ENCODE results near the gene TMEM181. TPM values are rescaled to one million over a fixed set of nuclear protein-coding genes. Genes with fewer than 3 reads are reported as not detected.

TMEM181 gene
- total and polyA plus RNA-seq, 2 donors (not counting 1 experiment from before 2014, with no cell fraction given): 35.6 to 36.0 TPM

- no peaks in the 10 kb centered on the region for H3K9me3 ChIP-seq (ENCODE audit: control insufficient read depth, insufficient read depth, low read depth, low read length)
- no peaks in the 10 kb centered on the region for H3K27me3 ChIP-seq (ENCODE audit: control insufficient read depth, insufficient read depth, low read length)
- no peak overlapping the region for H3K4me2 ChIP-seq (ENCODE audit: extremely low read depth, insufficient read depth, low read length)
- TF ChIP-seq EZH2 (IDR thresholded peaks at IDR 0.05; ENCODE audit: low read length, missing control alignments) (no peak), CTCF (conservative IDR thresholded peaks at IDR 0.05 in 1 of 2, IDR thresholded peaks at IDR 0.05 in 1 of 2; ENCODE audit: low read depth in 1 of 2, low read length in 2 of 2) (no peak)
- no peak overlapping the region for H3K9ac ChIP-seq (ENCODE audit: insufficient read depth, low read length)
- no peak overlapping the region for H2AFZ ChIP-seq (ENCODE audit: low read length)
- H3K27ac ChIP-seq (ENCODE audit: insufficient read depth, low read length): no peak overlapping the region
- H3K36me3 ChIP-seq (ENCODE audit: control insufficient read depth, insufficient read depth, low read length): no peaks in the 10 kb centered on the region
- no peak for DNase-seq (ENCODE audit: low read depth in 2 of 2)
- peaks cover 10% of the 10 kb centered on the region for H3K4me1 ChIP-seq (ENCODE audit: control insufficient read depth, extremely low read depth, insufficient read depth, low read length)
- H3K79me2 ChIP-seq (ENCODE audit: control insufficient read depth, insufficient read depth, low read length): peaks cover 80% of the 10 kb centered on the region
- no peak overlapping the region for H3K4me3 ChIP-seq (replicated peaks in 1 of 4; ENCODE audit: control extremely low read depth in 1 of 4, insufficient read depth in 1 of 4, low read depth in 3 of 4, low read length in 4 of 4)
- peaks cover 9% of the 10 kb centered on the region for H4K20me1 ChIP-seq (ENCODE audit: control insufficient read depth, extremely low read depth, insufficient read depth, low read length)
Measured at GRCh38 chr6:158564243-158565121, 4.6 kb downstream of the TMEM181 start.

- Histone ChIP-seq H3K9ac (ENCODE audit: insufficient read depth, low read length) (no peak overlapping the region), H3K4me1 (ENCODE audit: control insufficient read depth, extremely low read depth, insufficient read depth, low read length) (peaks cover 10% of the 10 kb centered on the region), H3K79me2 (ENCODE audit: control insufficient read depth, insufficient read depth, low read length) (peaks cover 81% of the 10 kb centered on the region), H4K20me1 (ENCODE audit: control insufficient read depth, extremely low read depth, insufficient read depth, low read length) (peaks cover 9% of the 10 kb centered on the region), H3K9me3 (ENCODE audit: control insufficient read depth, insufficient read depth, low read depth, low read length) (no peaks in the 10 kb centered on the region), H3K27ac (ENCODE audit: insufficient read depth, low read length) (no peak overlapping the region), H3K27me3 (ENCODE audit: control insufficient read depth, insufficient read depth, low read length) (no peaks in the 10 kb centered on the region), H3K4me2 (ENCODE audit: extremely low read depth, insufficient read depth, low read length) (no peak overlapping the region), H3K4me3 (replicated peaks in 1 of 4; ENCODE audit: control extremely low read depth in 1 of 4, insufficient read depth in 1 of 4, low read depth in 3 of 4, low read length in 4 of 4) (no peak overlapping the region), H2AFZ (ENCODE audit: low read length) (no peak overlapping the region), H3K36me3 (ENCODE audit: control insufficient read depth, insufficient read depth, low read length) (no peaks in the 10 kb centered on the region)
- no peak for DNase-seq (ENCODE audit: low read depth in 2 of 2)
- no peak for TF ChIP-seq CTCF (conservative IDR thresholded peaks at IDR 0.05 in 1 of 2, IDR thresholded peaks at IDR 0.05 in 1 of 2; ENCODE audit: low read depth in 1 of 2, low read length in 2 of 2)
- TF ChIP-seq EZH2 (IDR thresholded peaks at IDR 0.05; ENCODE audit: low read length, missing control alignments): no peak
Measured at GRCh38 chr6:158565122-158565429, 5.2 kb downstream of the TMEM181 start.

GRCh38 chr6:158565482-158566040, 5.7 kb downstream of the TMEM181 start:
- Histone ChIP-seq H3K4me2 (ENCODE audit: extremely low read depth, insufficient read depth, low read length) (no peak overlapping the region), H3K9me3 (ENCODE audit: control insufficient read depth, insufficient read depth, low read depth, low read length) (no peaks in the 10 kb centered on the region), H2AFZ (ENCODE audit: low read length) (no peak overlapping the region), H3K27me3 (ENCODE audit: control insufficient read depth, insufficient read depth, low read length) (no peaks in the 10 kb centered on the region), H3K4me3 (replicated peaks in 1 of 4; ENCODE audit: control extremely low read depth in 1 of 4, insufficient read depth in 1 of 4, low read depth in 3 of 4, low read length in 4 of 4) (no peak overlapping the region), H4K20me1 (ENCODE audit: control insufficient read depth, extremely low read depth, insufficient read depth, low read length) (peaks cover 9% of the 10 kb centered on the region), H3K79me2 (ENCODE audit: control insufficient read depth, insufficient read depth, low read length) (peaks cover 83% of the 10 kb centered on the region), H3K27ac (ENCODE audit: insufficient read depth, low read length) (no peak overlapping the region), H3K9ac (ENCODE audit: insufficient read depth, low read length) (no peak overlapping the region), H3K4me1 (ENCODE audit: control insufficient read depth, extremely low read depth, insufficient read depth, low read length) (peaks cover 10% of the 10 kb centered on the region), H3K36me3 (ENCODE audit: control insufficient read depth, insufficient read depth, low read length) (no peaks in the 10 kb centered on the region)
- DNase-seq (ENCODE audit: low read depth in 2 of 2): no peak
- no peak for TF ChIP-seq EZH2 (IDR thresholded peaks at IDR 0.05; ENCODE audit: low read length, missing control alignments)
- TF ChIP-seq CTCF (conservative IDR thresholded peaks at IDR 0.05 in 1 of 2, IDR thresholded peaks at IDR 0.05 in 1 of 2; ENCODE audit: low read depth in 1 of 2, low read length in 2 of 2): no peak

Data from fibroblast of lung (primary cell).